ENCODE results near the gene SH3PXD2B.
A peak's percentile ranks its signal among the peaks of the same experiment; 100 is the strongest.

The SH3PXD2B gene

GRCh38 chr5:172335721-172336120 is 118.6 kb downstream of the SH3PXD2B start:
- no peak for TF ChIP-seq SIN3A (IDR thresholded peaks at IDR 0.05; ENCODE audit: borderline replicate concordance, insufficient read depth, low read length)
- no peak for TF ChIP-seq TAF1 (IDR thresholded peaks at IDR 0.05; ENCODE audit: borderline replicate concordance, insufficient read depth, low read length)
- no peak for TF ChIP-seq POLR2AphosphoS5 (IDR thresholded peaks at IDR 0.05; ENCODE audit: low read depth, low read length)
- no peak for TF ChIP-seq REST (IDR thresholded peaks at IDR 0.05; ENCODE audit: insufficient read depth in 1 of 2, low read depth in 2 of 2, low read length in 2 of 2)
- no peak for TF ChIP-seq FOXP2 (optimal IDR thresholded peaks at IDR 0.05; ENCODE audit: borderline replicate concordance, extremely low read depth, extremely low read length, insufficient read depth)

GRCh38 chr5:172334641-172335040 is 119.7 kb downstream of the SH3PXD2B start:
- no peak for TF ChIP-seq FOXP2 (optimal IDR thresholded peaks at IDR 0.05; ENCODE audit: borderline replicate concordance, extremely low read depth, extremely low read length, insufficient read depth)
- TF ChIP-seq TAF1 (IDR thresholded peaks at IDR 0.05; ENCODE audit: borderline replicate concordance, insufficient read depth, low read length): no peak
- TF ChIP-seq REST (IDR thresholded peaks at IDR 0.05; ENCODE audit: insufficient read depth in 1 of 2, low read depth in 2 of 2, low read length in 2 of 2): no peak
- no peak for TF ChIP-seq POLR2AphosphoS5 (IDR thresholded peaks at IDR 0.05; ENCODE audit: low read depth, low read length)
- no peak for TF ChIP-seq SIN3A (IDR thresholded peaks at IDR 0.05; ENCODE audit: borderline replicate concordance, insufficient read depth, low read length)

- no peak for TF ChIP-seq REST (IDR thresholded peaks at IDR 0.05; ENCODE audit: insufficient read depth in 1 of 2, low read depth in 2 of 2, low read length in 2 of 2)
- no peak for TF ChIP-seq TAF1 (IDR thresholded peaks at IDR 0.05; ENCODE audit: borderline replicate concordance, insufficient read depth, low read length)
- no peak for TF ChIP-seq SIN3A (IDR thresholded peaks at IDR 0.05; ENCODE audit: borderline replicate concordance, insufficient read depth, low read length)
- TF ChIP-seq POLR2AphosphoS5 (IDR thresholded peaks at IDR 0.05; ENCODE audit: low read depth, low read length): peak; percentile 53; the same call in 1 of the 2 replicates
- TF ChIP-seq FOXP2 (optimal IDR thresholded peaks at IDR 0.05; ENCODE audit: borderline replicate concordance, extremely low read depth, extremely low read length, insufficient read depth): no peak
Observed at GRCh38 chr5:172334196-172334595, 120.1 kb downstream of the SH3PXD2B start.

- TF ChIP-seq REST (IDR thresholded peaks at IDR 0.05; ENCODE audit: insufficient read depth in 1 of 2, low read depth in 2 of 2, low read length in 2 of 2) (no peak), FOXP2 (optimal IDR thresholded peaks at IDR 0.05; ENCODE audit: borderline replicate concordance, extremely low read depth, extremely low read length, insufficient read depth) (no peak), SIN3A (IDR thresholded peaks at IDR 0.05; ENCODE audit: borderline replicate concordance, insufficient read depth, low read length) (no peak), POLR2AphosphoS5 (IDR thresholded peaks at IDR 0.05; ENCODE audit: low read depth, low read length) (no peak), TAF1 (IDR thresholded peaks at IDR 0.05; ENCODE audit: borderline replicate concordance, insufficient read depth, low read length) (no peak)
Observed at GRCh38 chr5:172325452-172325851, 128.9 kb downstream of the SH3PXD2B start.

Data from PFSK-1 (cell line).